ENCODE results near the gene MINDY2. TPM values are rescaled to one million over a fixed set of nuclear protein-coding genes. Genes with fewer than 3 reads are reported as not detected.
A peak's percentile ranks its signal among the peaks of the same experiment; 100 is the strongest.

Gene MINDY2
- total RNA-seq, 4 donors from 2014 or later = 7.4 to 12.7 (median 10.4) TPM

GRCh38 chr15:58748852-58749531 lies 22.1 kb upstream of the MINDY2 start:
- peak; percentile 60 to 75 (median 75) for DNase-seq
- Histone ChIP-seq H3K36me3 (no peaks in the 10 kb centered on the region), H3K4me1 (peaks cover 0 to 15% (median 7%) of the 10 kb centered on the region in 4 donors), H3K4me3 (peak overlapping the region; percentile 91 to 97 (median 95)), H3K27ac (peak overlapping the region; percentile 91 to 97 (median 96)), H3K9me3 (no peaks in the 10 kb centered on the region), H3K27me3 (no peaks in the 10 kb centered on the region)
- no peak for TF ChIP-seq CTCF (IDR thresholded peaks at IDR 0.05)
- TF ChIP-seq POLR2A (IDR thresholded peaks at IDR 0.05) = peak in 1 of 2 donors; percentile 5

DNA sequence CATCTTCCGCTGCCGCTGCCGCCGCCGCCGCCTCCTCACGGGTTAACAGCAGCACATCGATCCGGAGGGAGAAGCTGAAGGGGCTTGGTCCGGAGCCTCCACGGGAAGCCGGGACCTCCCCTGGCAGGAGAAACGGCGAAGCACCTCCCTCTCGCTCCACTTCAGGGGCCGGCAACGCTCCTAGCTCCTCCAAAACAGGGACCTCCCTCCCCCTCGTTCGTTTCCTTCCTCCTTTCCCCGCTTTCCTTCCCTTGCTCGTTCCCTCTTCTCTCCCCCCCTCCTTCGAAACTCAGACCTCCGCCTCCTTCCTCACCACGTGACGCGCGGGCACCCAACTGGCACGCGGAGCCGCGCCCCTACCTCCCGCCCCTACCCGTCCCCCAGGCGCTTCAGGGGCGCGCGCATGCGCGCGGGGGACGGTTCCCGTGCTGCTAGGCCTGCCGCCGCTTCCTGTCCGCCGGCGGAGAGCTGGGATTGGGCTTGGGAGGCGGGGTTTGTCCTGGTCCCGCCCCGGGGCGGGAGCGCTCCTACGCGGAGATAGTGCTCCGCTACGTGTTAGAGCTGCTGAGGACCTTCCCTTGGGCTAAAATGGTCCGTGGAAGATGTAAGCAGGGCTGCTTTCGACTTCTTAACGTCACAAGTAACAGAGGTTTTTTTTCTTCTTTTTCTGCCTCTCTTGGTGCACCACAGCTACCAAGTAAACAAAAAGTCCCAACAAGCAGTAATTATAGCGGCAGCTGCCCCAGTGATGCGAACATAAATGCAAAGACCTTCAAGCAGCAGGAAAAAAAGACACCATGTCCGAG lies 21.4 kb upstream of the MINDY2 start, which contains the start of gene ADAM10:
Gene ADAM10 (minus strand): TSS at position 176 of the 806 bp plus-strand sequence. CDS start 173 bp downstream, at position 3.
- DNase-seq = peak; percentile 97 to 99 (median 99)
- Histone ChIP-seq H3K27ac (peak within 1 kb of the TSS; percentile 91 to 97 (median 96)), H3K4me3 (peak within 1 kb of the TSS; percentile 91 to 97 (median 95)), H3K36me3 (no peaks in the 10 kb centered on the region), H3K9me3 (no peaks in the 10 kb centered on the region), H3K4me1 (peaks cover 0 to 15% (median 7%) of the 10 kb centered on the region in 4 donors), H3K27me3 (no peaks in the 10 kb centered on the region)
- TF ChIP-seq POLR2A (IDR thresholded peaks at IDR 0.05) (peak; percentile 75 to 93), CTCF (IDR thresholded peaks at IDR 0.05) (no peak)

DNA sequence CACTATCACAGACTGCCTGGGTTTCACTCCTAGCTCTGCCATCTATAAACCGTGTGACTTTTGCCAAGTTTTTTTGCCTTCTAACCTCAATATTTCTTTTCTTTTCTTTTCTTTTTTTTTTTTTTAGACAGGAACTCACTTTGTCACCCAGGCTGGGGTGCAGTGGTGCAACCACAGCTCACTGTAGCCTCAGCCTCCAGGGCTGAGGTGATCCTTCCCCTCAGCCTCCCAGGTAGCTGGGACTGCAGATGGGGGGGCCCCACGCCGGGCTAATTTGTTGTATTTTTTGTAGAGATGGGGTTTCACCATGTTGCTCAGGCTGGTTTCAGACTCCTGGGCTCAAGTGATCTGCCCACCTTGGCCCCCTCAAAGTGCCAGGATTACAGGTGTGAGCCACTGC lies 18.4 kb upstream of the MINDY2 start:
- TF ChIP-seq CTCF (IDR thresholded peaks at IDR 0.05) (no peak), POLR2A (IDR thresholded peaks at IDR 0.05) (no peak)
- Histone ChIP-seq H3K9me3 (no peaks in the 10 kb centered on the region), H3K27me3 (no peaks in the 10 kb centered on the region), H3K4me3 (no peak overlapping the region), H3K27ac (no peak overlapping the region), H3K36me3 (no peaks in the 10 kb centered on the region), H3K4me1 (peaks cover 0 to 4% (median 0%) of the 10 kb centered on the region in 4 donors)
- no peak for DNase-seq

GRCh38 chr15:58755350-58755749 lies 15.8 kb upstream of the MINDY2 start:
- Histone ChIP-seq H3K9me3 (no peaks in the 10 kb centered on the region), H3K27ac (no peak overlapping the region), H3K36me3 (no peaks in the 10 kb centered on the region), H3K4me1 (no peaks in the 10 kb centered on the region), H3K4me3 (no peak overlapping the region), H3K27me3 (no peaks in the 10 kb centered on the region)
- no peak for TF ChIP-seq POLR2A (IDR thresholded peaks at IDR 0.05)
- TF ChIP-seq CTCF (IDR thresholded peaks at IDR 0.05) = no peak
- no peak for DNase-seq

DNA sequence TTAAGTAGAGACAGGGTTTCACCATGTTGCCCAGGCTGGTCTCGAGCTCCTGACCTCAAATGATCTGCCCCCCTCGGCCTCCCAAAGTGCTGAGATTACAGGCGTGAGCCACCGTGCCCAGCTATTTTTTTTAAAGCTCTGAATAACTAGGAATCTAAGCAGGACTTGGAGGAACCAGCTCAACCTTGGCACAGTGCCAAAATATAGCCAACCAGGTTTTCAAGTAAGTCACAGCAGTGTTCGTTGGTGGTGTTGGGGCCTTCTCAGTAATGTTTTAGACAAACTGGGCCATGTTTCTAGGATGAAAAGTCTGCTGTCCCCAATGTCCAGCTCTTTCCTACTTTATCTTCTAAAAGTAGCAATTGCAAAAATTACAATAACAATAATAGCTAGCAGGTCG lies 15.1 kb upstream of the MINDY2 start:
- no peak for TF ChIP-seq POLR2A (IDR thresholded peaks at IDR 0.05)
- no peak for TF ChIP-seq CTCF (IDR thresholded peaks at IDR 0.05)
- Histone ChIP-seq H3K4me3 (no peak overlapping the region), H3K36me3 (no peaks in the 10 kb centered on the region), H3K27ac (no peak overlapping the region), H3K4me1 (no peaks in the 10 kb centered on the region), H3K9me3 (no peaks in the 10 kb centered on the region), H3K27me3 (no peaks in the 10 kb centered on the region)
- DNase-seq = no peak
